Common myeloid progenitor, CD34-positive (primary cell): Measurements from ENCODE around the gene VPS37C.

Experiments used
- CTCF ChIA-PET: fragments of 350-600 bp; sonication (Branson Sonifier 250); formaldehyde crosslinking; loops from one replicate; lab custom pipeline; 2021; ENCODE audit warnings: antibody characterized with exemption; lab: Charles Lee
- POLR2A ChIA-PET: fragments of 350-600 bp; sonication (Branson Sonifier 250); formaldehyde crosslinking; loops from one replicate; lab custom pipeline; 2021; ENCODE audit warnings: antibody characterized with exemption; lab: Charles Lee
- DNase-seq, 3 donors: peaks; one replicate each; pipeline versions ENCODE4 v3.0.0 to v3.0.0-alpha.2; 2013
- H3K27ac ChIP-seq, 2 experiments: 1 replicate in 1 of 2; 2 replicates in 1 of 2; pipeline ENCODE4 v1.7.0; 2013; ENCODE audit warnings: inconsistent platforms in 2 of 2, low read length in 2 of 2, mild to moderate bottlenecking in 2 of 2, low read depth in 1 of 2, moderate library complexity in 1 of 2; ENCODE audit not compliant: severe bottlenecking in 2 of 2, insufficient read depth in 1 of 2, poor library complexity in 1 of 2
- H3K27me3 ChIP-seq, 5 experiments: replicated peaks in 2 of 5; 1 replicate in 3 of 5; 2 replicates in 2 of 5; pipeline versions ENCODE4 v1.6.1 to v1.7.0; 2013; ENCODE audit warnings: low read length in 4 of 5, mild to moderate bottlenecking in 2 of 5, moderate library complexity in 2 of 5, inconsistent platforms in 1 of 5; ENCODE audit not compliant: insufficient read depth in 5 of 5, control insufficient read depth in 4 of 5
- H3K36me3 ChIP-seq, 4 experiments: 1 replicate in 2 of 4; 2 replicates in 2 of 4; pipeline versions ENCODE4 v1.6.1 to v1.7.0; 2013; ENCODE audit warnings: low read length in 3 of 4, control low read depth in 1 of 4, mild to moderate bottlenecking in 1 of 4; ENCODE audit not compliant: control insufficient read depth in 4 of 4, insufficient read depth in 4 of 4
- H3K4me1 ChIP-seq, 4 experiments: 1 replicate in 3 of 4; 2 replicates in 1 of 4; pipeline versions ENCODE4 v1.6.1 to v1.7.1; 2013; ENCODE audit warnings: low read length in 3 of 4, mild to moderate bottlenecking in 3 of 4, control low read depth in 1 of 4, inconsistent platforms in 1 of 4, moderate library complexity in 1 of 4; ENCODE audit not compliant: control insufficient read depth in 4 of 4, insufficient read depth in 4 of 4; ENCODE audit errors: control extremely low read depth in 1 of 4
- H3K4me3 ChIP-seq, 7 experiments: 1 replicate in 4 of 7; 2 replicates in 3 of 7; pipeline versions ENCODE4 v1.5.1 to v1.7.0; 2013; ENCODE audit warnings: mild to moderate bottlenecking in 7 of 7, low read length in 6 of 7, moderate library complexity in 6 of 7, inconsistent platforms in 2 of 7, low read depth in 2 of 7, control low read depth in 1 of 7; ENCODE audit not compliant: insufficient read depth in 4 of 7, control insufficient read depth in 1 of 7; ENCODE audit errors: extremely low read depth in 1 of 7
- H3K9me3 ChIP-seq, 5 experiments: 1 replicate in 4 of 5; 2 replicates in 1 of 5; pipeline versions ENCODE4 v1.6.1 to v1.7.1; 2013; ENCODE audit warnings: low read length in 4 of 5, mild to moderate bottlenecking in 2 of 5, inconsistent platforms in 1 of 5, low read depth in 1 of 5, moderate library complexity in 1 of 5; ENCODE audit not compliant: control insufficient read depth in 4 of 5, insufficient read depth in 2 of 5; ENCODE audit errors: control extremely low read depth in 1 of 5
- WGBS: methylation state at CpG from one replicate; pipeline ENCODE4 v1.1.5; 2013; ENCODE audit not compliant: insufficient coverage; 5-methylcytosine and 5-hydroxymethylcytosine counted together

VPS37C gene

GRCh38 chr11:61131186-61131585 is 30.0 kb downstream of the VPS37C start:
- Histone ChIP-seq H3K27me3 (no peaks in the 10 kb centered on the region), H3K36me3 (peaks cover 2 to 21% (median 14%) of the 10 kb centered on the region in 4 experiments), H3K27ac (no peak overlapping the region), H3K4me1 (peaks cover 0 to 9% (median 7%) of the 10 kb centered on the region in 4 experiments), H3K4me3 (no peak overlapping the region), H3K9me3 (no peaks in the 10 kb centered on the region)
- over 99% methylated on average over 8 of the region's 8 CpGs for WGBS
- no peak for DNase-seq
- ChIA-PET CTCF (interaction anchor here (0.6 to 9.4 kb wide), 7 partner anchors 11 to 55 kb away, joined by 3 to 109 read pairs (median 4); no protein-coding TSS in a partner anchor), POLR2A (interaction anchor here (0.7 kb wide), 1 partner anchor 76 kb away, joined by 3 read pairs; no protein-coding TSS in a partner anchor)

GRCh38 chr11:61129639-61130523 is 31.3 kb downstream of the VPS37C start:
- H3K4me1 ChIP-seq: peaks cover 0 to 9% (median 7%) of the 10 kb centered on the region in 4 experiments
- H3K27ac ChIP-seq: no peak overlapping the region
- ChIA-PET CTCF (interaction anchor here (0.7 to 9.4 kb wide), 26 partner anchors 10 to 357 kb away, joined by 3 to 109 read pairs (median 4); no protein-coding TSS in a partner anchor), POLR2A (no interaction called here)
- DNase-seq: peak; percentile 83 to 88 (median 87)
- H3K4me3 ChIP-seq: peak overlapping the region in 3 of 7 experiments; percentile 19 to 50 (median 44)
- peaks cover 2 to 20% (median 13%) of the 10 kb centered on the region in 4 experiments for H3K36me3 ChIP-seq
- H3K9me3 ChIP-seq: no peaks in the 10 kb centered on the region
- no peaks in the 10 kb centered on the region for H3K27me3 ChIP-seq
- whole genome bisulfite sequencing: 37% methylated on average over 32 of the region's 33 CpGs

GRCh38 chr11:61128947-61129638 is 32.1 kb downstream of the VPS37C start:
- no peak overlapping the region for H3K4me3 ChIP-seq

GRCh38 chr11:61127991-61128390 is 33.2 kb downstream of the VPS37C start:
- 78% methylated on average over 9 of the region's 9 CpGs for WGBS
- POLR2A ChIA-PET: no interaction called here
- no peak for DNase-seq
- H3K36me3 ChIP-seq: peaks cover 2 to 7% (median 4%) of the 10 kb centered on the region in 4 experiments
- H3K4me1 ChIP-seq: peaks cover 0 to 9% (median 7%) of the 10 kb centered on the region in 4 experiments
- CTCF ChIA-PET: interaction anchor here (0.9 to 9.4 kb wide), 9 partner anchors 8 to 265 kb away, joined by 3 to 109 read pairs (median 4); partner anchors contain the start of gene TMEM216
- no peak overlapping the region for H3K4me3 ChIP-seq
- no peaks in the 10 kb centered on the region for H3K27me3 ChIP-seq
- no peak overlapping the region for H3K27ac ChIP-seq
- H3K9me3 ChIP-seq: no peaks in the 10 kb centered on the region

More at GRCh38 chr11:61128947-61129638, 32.1 kb downstream of the VPS37C start:
- CTCF ChIA-PET: interaction anchor here (0.6 to 9.4 kb wide), 27 partner anchors 9 to 356 kb away, joined by 3 to 109 read pairs (median 3); partner anchors contain the start of gene TMEM216
- POLR2A ChIA-PET: no interaction called here
- Histone ChIP-seq H3K27me3 (no peaks in the 10 kb centered on the region), H3K36me3 (peaks cover 2 to 17% (median 10%) of the 10 kb centered on the region in 4 experiments), H3K9me3 (no peaks in the 10 kb centered on the region), H3K27ac (no peak overlapping the region), H3K4me1 (peaks cover 0 to 9% (median 7%) of the 10 kb centered on the region in 4 experiments)
- 87% methylated on average over 15 of the region's 18 CpGs for WGBS
- DNase-seq: no peak

- no peak overlapping the region for H3K4me3 ChIP-seq
- peaks cover 0 to 9% (median 7%) of the 10 kb centered on the region in 4 experiments for H3K4me1 ChIP-seq
- WGBS: 89% methylated on average over 14 of the region's 14 CpGs
- H3K27ac ChIP-seq: no peak overlapping the region
- no peaks in the 10 kb centered on the region for H3K9me3 ChIP-seq
- H3K27me3 ChIP-seq: no peaks in the 10 kb centered on the region
- POLR2A ChIA-PET: no interaction called here
- H3K36me3 ChIP-seq: peaks cover 0 to under 1% (median 0%) of the 10 kb centered on the region in 4 experiments
- CTCF ChIA-PET: interaction anchor here (1.2 to 9.4 kb wide), 5 partner anchors 10 to 60 kb away, joined by 3 to 109 read pairs (median 4); no protein-coding TSS in a partner anchor
- DNase-seq: no peak
Measured at GRCh38 chr11:61126256-61126655, 35.0 kb downstream of the VPS37C start.

- H3K27me3 ChIP-seq: no peaks in the 10 kb centered on the region
- POLR2A ChIA-PET: no interaction called here
- no peaks in the 10 kb centered on the region for H3K9me3 ChIP-seq
- H3K4me3 ChIP-seq: no peak overlapping the region
- CTCF ChIA-PET: interaction anchor here (1.2 to 9.4 kb wide), 3 partner anchors 12 to 61 kb away, joined by 4 to 109 read pairs (median 5); no protein-coding TSS in a partner anchor
- DNase-seq: no peak
- no peak overlapping the region for H3K27ac ChIP-seq
- 87% methylated on average over 6 of the region's 6 CpGs for WGBS
- peaks cover 0 to 9% (median 6%) of the 10 kb centered on the region in 4 experiments for H3K4me1 ChIP-seq
- no peaks in the 10 kb centered on the region for H3K36me3 ChIP-seq
Measured at GRCh38 chr11:61125310-61125684, 35.9 kb downstream of the VPS37C start.
